ENCODE measurements around the gene PLA2G5.

- TF ChIP-seq EZH2 (IDR thresholded peaks at IDR 0.05; ENCODE audit: borderline replicate concordance, low read length) (no peak), CTCF (IDR thresholded peaks at IDR 0.05; ENCODE audit: low read length) (no peak)
These were observed 54.6 kb downstream of the PLA2G5 start for GRCh38 chr1:20124456-20125057.

All from OCI-LY1 (cell line).